Stomach (tissue), 9 donors: ENCODE measurements around the gene CABLES1. TPM values are rescaled to one million over a fixed set of nuclear protein-coding genes. Genes with fewer than 3 reads are reported as not detected.

Source experiments
- DNase-seq, 2 donors: peaks; one replicate each; pipeline versions ENCODE4 v3.0.0 to v3.0.0-alpha.2; 2013 to 2019
- H3K27ac ChIP-seq, 5 donors: fragments of 200-600 bp in 4 of 5; sonication (generic) in 4 of 5; one replicate each; pipeline ENCODE4 v1.5.1; 2013 to 2019; ENCODE audit warnings: mild to moderate bottlenecking in 1 of 5, moderate library complexity in 1 of 5
- H3K27me3 ChIP-seq, 3 donors: fragments of 200-600 bp; sonication (generic); one replicate each; pipeline ENCODE4 v1.5.1; 2017 to 2019; ENCODE audit warnings: mixed run types in 1 of 3
- H3K36me3 ChIP-seq, 4 donors: fragments of 200-600 bp; sonication (generic); 1 replicate in 3 of 4; 2 replicates in 1 of 4; pipeline ENCODE4 v1.5.1; 2016 to 2019
- H3K4me1 ChIP-seq, 4 donors: fragments of 200-600 bp; sonication (generic); one replicate each; pipeline ENCODE4 v1.5.1; 2016 to 2019
- H3K4me3 ChIP-seq, 4 donors: fragments of 200-600 bp; sonication (generic) in 3 of 4; one replicate each; pipeline ENCODE4 v1.5.1; 2016 to 2019; ENCODE audit warnings: mild to moderate bottlenecking in 1 of 4
- H3K9me3 ChIP-seq, 4 donors: fragments of 200-600 bp; sonication (generic); one replicate each; pipeline ENCODE4 v1.5.1; 2016 to 2019
- CTCF ChIP-seq, 7 experiments: fragments of 450-650 bp in 4 of 7; fragments of 200-600 bp in 3 of 7; sonication (generic) in 3 of 7; IDR thresholded peaks; one replicate each; pipeline ENCODE4 v1.5.1; 2016 to 2019; ENCODE audit warnings: antibody characterized with exemption in 7 of 7, control low read depth in 2 of 7, mild to moderate bottlenecking in 1 of 7
- EP300 ChIP-seq: sonication (generic); formaldehyde crosslinking; IDR thresholded peaks from one replicate; pipeline ENCODE4 v1.6.1; 2017; ENCODE audit warnings: antibody characterized with exemption
- POLR2A ChIP-seq, 4 donors: fragments of 450-650 bp; IDR thresholded peaks; one replicate each; pipeline ENCODE4 v1.6.1; 2016; ENCODE audit warnings: antibody characterized with exemption in 4 of 4, control low read depth in 2 of 4, mild to moderate bottlenecking in 1 of 4, moderate library complexity in 1 of 4
- POLR2AphosphoS5 ChIP-seq, 3 donors: sonication (generic); formaldehyde crosslinking; IDR thresholded peaks; one replicate each; pipeline ENCODE4 v1.6.1; 2016; ENCODE audit warnings: antibody characterized with exemption in 3 of 3
- WGBS, 5 donors: extraction: QIAGEN DNeasy Blood & Tissue Kit in 3 of 5; methylation state at CpG; one replicate each; pipeline versions ENCODE4 v1.1.5 to v1.1.7; 2013 to 2018; 5-methylcytosine and 5-hydroxymethylcytosine counted together
- intact Hi-C: fragments of 100-400 bp; cut with DNase I; formaldehyde crosslinking; loops from one replicate; pipeline ENCODE4 v1.15.1; 2023; ENCODE audit warnings: low total_unique reads
- polyA plus RNA-seq, 3 donors: library from polyadenylated mRNA; stranded (reverse); fragments of 200-250 nt; gene quantifications; one replicate each; pipeline ENCODE4 v1.2.3, GENCODE V29; 2013
- total RNA-seq, 5 donors: library from RNA; depleted of rRNA; stranded (reverse); fragments of >200 nt; gene quantifications; one replicate each; pipeline versions ENCODE4 v1.1.0 to v1.2.3, GENCODE V29; 2014 to 2016
- donor health status: healthy with polysubstance abuse.
- donor health status: Bipolar disorder and iron deficiency.
- donor health status: healthy.

Gene CABLES1
- total and polyA plus RNA-seq, 8 donors = 5.6 to 36.8 (median 18.2) TPM

GRCh38 chr18:23136326-23137096 is 1.2 kb downstream of the CABLES1 start:
- Histone ChIP-seq H3K27ac (peak overlapping the region; percentile 70 to 93 (median 89)), H3K27me3 (peaks cover 0 to 23% (median 5%) of the 10 kb centered on the region in 3 donors), H3K4me1 (peaks cover 14 to 69% (median 61%) of the 10 kb centered on the region in 4 donors), H3K4me3 (peak overlapping the region; percentile 65 to 80 (median 72)), H3K9me3 (no peaks in the 10 kb centered on the region), H3K36me3 (no peaks in the 10 kb centered on the region)
- DNase-seq = peak; percentile 40 to 71
- TF ChIP-seq CTCF (IDR thresholded peaks at IDR 0.05) (no peak), POLR2A (IDR thresholded peaks at IDR 0.05) (no peak), EP300 (no peak), POLR2AphosphoS5 (IDR thresholded peaks at IDR 0.05) (peak in 1 of 3 donors; percentile 4)
- WGBS, 5 donors = 2 to 8% (median 4%) methylated on average over 27 to 72 of the region's 72 CpGs
- intact Hi-C loops = loop anchor here (10.0 kb wide), 1 partner anchor 98 kb away; no protein-coding TSS in a partner anchor

GRCh38 chr18:23137097-23137635 is 1.9 kb downstream of the CABLES1 start:
- no peak for TF ChIP-seq CTCF (IDR thresholded peaks at IDR 0.05)
- no peak for TF ChIP-seq POLR2A (IDR thresholded peaks at IDR 0.05)
- no peak for TF ChIP-seq EP300
- TF ChIP-seq POLR2AphosphoS5 (IDR thresholded peaks at IDR 0.05) = no peak
- WGBS, 5 donors = 18 to 35% (median 23%) methylated on average over 12 of the region's 12 CpGs
- Histone ChIP-seq H3K4me3 (peak overlapping the region; percentile 65 to 80 (median 72)), H3K27ac (peak overlapping the region; percentile 70 to 93 (median 89)), H3K36me3 (no peaks in the 10 kb centered on the region), H3K9me3 (no peaks in the 10 kb centered on the region), H3K4me1 (peaks cover 20 to 76% (median 67%) of the 10 kb centered on the region in 4 donors), H3K27me3 (peaks cover 0 to 23% (median 5%) of the 10 kb centered on the region in 3 donors)
- peak in 1 of 2 donors; percentile 55 for DNase-seq
- intact Hi-C loops = loop anchor here (10.0 kb wide), 1 partner anchor 98 kb away; no protein-coding TSS in a partner anchor

GRCh38 chr18:23137788-23138216 is 2.5 kb downstream of the CABLES1 start:
- H3K27ac ChIP-seq = peak overlapping the region in 4 of 5 donors; percentile 12 to 93 (median 87)
- peak overlapping the region; percentile 65 to 80 (median 72) for H3K4me3 ChIP-seq
- TF ChIP-seq POLR2A (IDR thresholded peaks at IDR 0.05) = no peak
- no peak for TF ChIP-seq CTCF (IDR thresholded peaks at IDR 0.05)
- no peak for TF ChIP-seq EP300
- no peak for TF ChIP-seq POLR2AphosphoS5 (IDR thresholded peaks at IDR 0.05)
- 49 to 53% (median 51%) methylated on average over 7 to 9 of the region's 9 CpGs for WGBS, 5 donors
- peaks cover 0 to 23% (median 5%) of the 10 kb centered on the region in 3 donors for H3K27me3 ChIP-seq
- peaks cover 26 to 82% (median 74%) of the 10 kb centered on the region in 4 donors for H3K4me1 ChIP-seq
- H3K9me3 ChIP-seq = no peaks in the 10 kb centered on the region
- intact Hi-C loops = loop anchor here (10.0 kb wide), 1 partner anchor 97 kb away; no protein-coding TSS in a partner anchor
- H3K36me3 ChIP-seq = no peaks in the 10 kb centered on the region
- DNase-seq = peak in 1 of 2 donors; percentile 41

- intact Hi-C loops = loop anchor here (10.0 kb wide), 1 partner anchor 96 kb away; no protein-coding TSS in a partner anchor
- Histone ChIP-seq H3K27me3 (peaks cover 0 to 23% (median 5%) of the 10 kb centered on the region in 3 donors), H3K9me3 (no peaks in the 10 kb centered on the region), H3K4me1 (peaks cover 33 to 86% (median 79%) of the 10 kb centered on the region in 4 donors), H3K27ac (peak overlapping the region in 4 of 5 donors; percentile 16 to 35 (median 26)), H3K36me3 (no peaks in the 10 kb centered on the region), H3K4me3 (peak overlapping the region in 1 of 4 donors; percentile 80)
- peak; percentile 70 to 72 for DNase-seq
- 24 to 52% (median 41%) methylated on average over 5 of the region's 5 CpGs for WGBS, 5 donors
- peak in 2 of 3 donors; percentile 14 to 43 for TF ChIP-seq POLR2AphosphoS5 (IDR thresholded peaks at IDR 0.05)
- no peak for TF ChIP-seq POLR2A (IDR thresholded peaks at IDR 0.05)
- no peak for TF ChIP-seq EP300
These were observed 3.2 kb downstream of the CABLES1 start for GRCh38 chr18:23138471-23138870.
